Fibroblast of lung (primary cell): ENCODE data around the gene RADIL. TPM values are rescaled to one million over a fixed set of nuclear protein-coding genes. Genes with fewer than 3 reads are reported as not detected.

ENCODE experiments used
- DNase-seq, 2 donors: peaks; one replicate each; pipeline versions ENCODE4 v3.0.0 to v3.0.0-alpha.2; 2010; ENCODE audit warnings: low read depth in 2 of 2
- H2AFZ ChIP-seq: 2 replicates; pipeline ENCODE4 v1.5.1; 2012; ENCODE audit warnings: low read length, control low read depth, inconsistent platforms
- H3K27ac ChIP-seq: 2 replicates; pipeline ENCODE4 v1.5.1; 2011; ENCODE audit warnings: low read length, control low read depth; ENCODE audit not compliant: insufficient read depth
- H3K27me3 ChIP-seq: 2 replicates; pipeline ENCODE4 v1.5.1; 2011; ENCODE audit warnings: mild to moderate bottlenecking, low read length; ENCODE audit not compliant: control insufficient read depth, insufficient read depth
- H3K36me3 ChIP-seq: 2 replicates; pipeline ENCODE4 v1.5.1; 2011; ENCODE audit warnings: low read length; ENCODE audit not compliant: control insufficient read depth, insufficient read depth
- H3K4me1 ChIP-seq: 2 replicates; pipeline ENCODE4 v1.5.1; 2011; ENCODE audit warnings: low read length; ENCODE audit not compliant: control insufficient read depth, insufficient read depth; ENCODE audit errors: extremely low read depth
- H3K4me2 ChIP-seq: 2 replicates; pipeline ENCODE4 v1.5.1; 2011; ENCODE audit warnings: low read length, control low read depth; ENCODE audit not compliant: insufficient read depth; ENCODE audit errors: extremely low read depth
- H3K4me3 ChIP-seq, 4 experiments: fragments of 200-600 bp in 1 of 4; sonication (generic) in 1 of 4; replicated peaks in 1 of 4; 2 replicates each; pipeline ENCODE4 v1.5.1; 2011 to 2016; ENCODE audit warnings: low read length in 4 of 4, low read depth in 3 of 4, mild to moderate bottlenecking in 3 of 4, control low read depth in 2 of 4, inconsistent platforms in 1 of 4, mixed read lengths in 1 of 4; ENCODE audit not compliant: insufficient read depth in 1 of 4; ENCODE audit errors: control extremely low read depth in 1 of 4
- H3K79me2 ChIP-seq: 2 replicates; pipeline ENCODE4 v1.5.1; 2012; ENCODE audit warnings: mild to moderate bottlenecking, low read length, inconsistent platforms; ENCODE audit not compliant: control insufficient read depth, insufficient read depth
- H3K9ac ChIP-seq: 2 replicates; pipeline ENCODE4 v1.5.1; 2011; ENCODE audit warnings: mild to moderate bottlenecking, low read length, control low read depth; ENCODE audit not compliant: insufficient read depth
- H3K9me3 ChIP-seq: 2 replicates; pipeline ENCODE4 v1.5.1; 2012; ENCODE audit warnings: low read depth, low read length; ENCODE audit not compliant: control insufficient read depth, insufficient read depth
- H4K20me1 ChIP-seq: 2 replicates; pipeline ENCODE4 v1.5.1; 2011; ENCODE audit warnings: low read length; ENCODE audit not compliant: control insufficient read depth, insufficient read depth; ENCODE audit errors: extremely low read depth
- CTCF ChIP-seq, 2 donors: IDR thresholded peaks in 1 of 2; conservative IDR thresholded peaks in 1 of 2; 1 replicate in 1 of 2; 2 replicates in 1 of 2; pipeline ENCODE4 v1.5.1; 2011 to 2012; ENCODE audit warnings: low read length in 2 of 2, control low read depth in 1 of 2, inconsistent platforms in 1 of 2, low read depth in 1 of 2, mild to moderate bottlenecking in 1 of 2
- EZH2 ChIP-seq: IDR thresholded peaks from 2 replicates; pipeline ENCODE4 v1.5.1; 2012; ENCODE audit warnings: low read length, control low read depth, mild to moderate bottlenecking; ENCODE audit errors: missing control alignments
- polyA plus RNA-seq, 2 donors: library from polyadenylated mRNA; depleted of rRNA in 1 of 2; stranded (reverse) in 1 of 2; unstranded in 1 of 2; fragments of >200 nt; gene quantifications; 2 replicates each; pipeline ENCODE4 v1.2.1, GENCODE V29; 2011 to 2012; ENCODE audit warnings: missing spikeins in 1 of 2
- total RNA-seq: library from RNA; depleted of rRNA; stranded (reverse); fragments of >200 nt; gene quantifications from 2 replicates; pipeline ENCODE4 v1.2.1, GENCODE V29; 2014

The RADIL gene
- total and polyA plus RNA-seq, 2 donors (not counting 1 experiment from before 2014, with no cell fraction given) = 0.33 to 0.85 TPM

- DNase-seq = no peak
Measured at GRCh38 chr7:4817178-4817901, 66.2 kb downstream of the RADIL start.

GRCh38 chr7:4816419-4817080 is 67.0 kb downstream of the RADIL start:
- H4K20me1 ChIP-seq = no peaks in the 10 kb centered on the region
- H3K27ac ChIP-seq = no peak overlapping the region
- no peak overlapping the region for H3K4me2 ChIP-seq
- no peaks in the 10 kb centered on the region for H3K36me3 ChIP-seq
- H3K9me3 ChIP-seq = no peaks in the 10 kb centered on the region
- H3K27me3 ChIP-seq = no peaks in the 10 kb centered on the region
- H3K4me1 ChIP-seq = no peaks in the 10 kb centered on the region
- no peak for DNase-seq
- no peak overlapping the region for H3K4me3 ChIP-seq
- TF ChIP-seq EZH2 = no peak
- no peak for TF ChIP-seq CTCF (conservative IDR thresholded peaks at IDR 0.05 in 1 of 2, IDR thresholded peaks at IDR 0.05 in 1 of 2; ENCODE audit: low read depth in 1 of 2, low read length in 2 of 2)
- no peaks in the 10 kb centered on the region for H3K79me2 ChIP-seq
- H3K9ac ChIP-seq = no peak overlapping the region
- H2AFZ ChIP-seq = no peak overlapping the region

More at GRCh38 chr7:4817178-4817901, 66.2 kb downstream of the RADIL start:
- Histone ChIP-seq H3K27me3 (no peaks in the 10 kb centered on the region), H4K20me1 (no peaks in the 10 kb centered on the region), H3K9ac (no peak overlapping the region), H3K4me3 (no peak overlapping the region), H3K79me2 (no peaks in the 10 kb centered on the region), H3K9me3 (no peaks in the 10 kb centered on the region), H3K36me3 (no peaks in the 10 kb centered on the region), H3K4me1 (no peaks in the 10 kb centered on the region), H3K27ac (no peak overlapping the region), H3K4me2 (no peak overlapping the region), H2AFZ (no peak overlapping the region)
- no peak for TF ChIP-seq EZH2
- no peak for TF ChIP-seq CTCF (conservative IDR thresholded peaks at IDR 0.05 in 1 of 2, IDR thresholded peaks at IDR 0.05 in 1 of 2; ENCODE audit: low read depth in 1 of 2, low read length in 2 of 2)

- no peak overlapping the region for H3K4me3 ChIP-seq
- TF ChIP-seq CTCF (conservative IDR thresholded peaks at IDR 0.05 in 1 of 2, IDR thresholded peaks at IDR 0.05 in 1 of 2; ENCODE audit: low read depth in 1 of 2, low read length in 2 of 2) (no peak), EZH2 (no peak)
- H3K36me3 ChIP-seq = no peaks in the 10 kb centered on the region
- H3K9me3 ChIP-seq = no peaks in the 10 kb centered on the region
- no peak overlapping the region for H3K27ac ChIP-seq
- H4K20me1 ChIP-seq = no peaks in the 10 kb centered on the region
- no peak overlapping the region for H3K9ac ChIP-seq
- H2AFZ ChIP-seq = no peak overlapping the region
- DNase-seq = no peak
- H3K79me2 ChIP-seq = no peaks in the 10 kb centered on the region
- H3K4me1 ChIP-seq = no peaks in the 10 kb centered on the region
- H3K4me2 ChIP-seq = no peak overlapping the region
- H3K27me3 ChIP-seq = no peaks in the 10 kb centered on the region
Measured at GRCh38 chr7:4815609-4816418, 67.7 kb downstream of the RADIL start.
